OCI-LY7 (cell line): ENCODE data around the gene SLC37A2. TPM values are rescaled to one million over a fixed set of nuclear protein-coding genes. Genes with fewer than 3 reads are reported as not detected.

Experiments
- BruUV-seq: library from RNA; stranded (reverse); fragments of 400-500 nt; replicated peaks from 2 replicates; lab custom pipeline; 2021; lab: Mats Ljungman, UMichigan
- CTCF ChIA-PET: fragments of 300-600 bp; sonication (Branson Sonifier 250); formaldehyde crosslinking; loops from one replicate; lab custom pipeline; 2022; ENCODE audit warnings: antibody characterized with exemption; ENCODE audit not compliant: unreplicated experiment; lab: Charles Lee
- POLR2A ChIA-PET: fragments of 300-600 bp; sonication (Branson Sonifier 250); formaldehyde crosslinking; loops from one replicate; lab custom pipeline; 2022; ENCODE audit warnings: antibody characterized with exemption; lab: Charles Lee
- DNase-seq: peaks from one replicate; pipeline ENCODE4 v3.0.0-alpha.2; 2015; ENCODE audit warnings: low spot score
- H2AFZ ChIP-seq: fragments of 200-600 bp; sonication (generic), shearing (Covaris generic); 2 replicates; pipeline ENCODE4 v1.6.1; 2014; ENCODE audit warnings: mild to moderate bottlenecking, antibody characterized with exemption, low read length, moderate library complexity
- H3K27ac ChIP-seq: fragments of 200-600 bp; sonication (generic); 2 replicates; pipeline ENCODE4 v1.5.1; 2014; ENCODE audit warnings: mixed run types, low read depth, mild to moderate bottlenecking, moderate library complexity, low read length, inconsistent platforms; ENCODE audit not compliant: poor library complexity, severe bottlenecking
- H3K36me3 ChIP-seq: fragments of 200-600 bp; sonication (generic); 2 replicates; pipeline ENCODE4 v1.6.1; 2014; ENCODE audit warnings: mild to moderate bottlenecking, antibody characterized with exemption, low read length, moderate library complexity, mixed read lengths; ENCODE audit not compliant: insufficient read depth
- H3K4me1 ChIP-seq: fragments of 200-600 bp; sonication (generic); 2 replicates; pipeline ENCODE4 v1.5.1; 2014; ENCODE audit warnings: mild to moderate bottlenecking, low read length; ENCODE audit not compliant: insufficient read depth, poor library complexity, severe bottlenecking
- H3K4me2 ChIP-seq: fragments of 200-600 bp; sonication (generic); 2 replicates; pipeline ENCODE4 v1.6.1; 2014; ENCODE audit warnings: mild to moderate bottlenecking, low read length
- H3K4me3 ChIP-seq: fragments of 200-600 bp; sonication (generic); 2 replicates; pipeline ENCODE4 v1.5.1; 2014; ENCODE audit warnings: mild to moderate bottlenecking, low read depth, low read length; ENCODE audit not compliant: poor library complexity, severe bottlenecking
- H3K79me2 ChIP-seq: fragments of 200-600 bp; sonication (generic); 2 replicates; pipeline ENCODE4 v1.6.1; 2016; ENCODE audit warnings: low read depth, mild to moderate bottlenecking, low read length, moderate library complexity, mixed read lengths; ENCODE audit not compliant: insufficient read depth
- H3K9me2 ChIP-seq: fragments of 200-600 bp; sonication (generic); 2 replicates; pipeline ENCODE4 v1.6.1; 2016; ENCODE audit warnings: mild to moderate bottlenecking, low read length, mixed read lengths; ENCODE audit not compliant: insufficient read depth
- H3K9me3 ChIP-seq: fragments of 200-600 bp; sonication (generic); 2 replicates; pipeline ENCODE4 v1.6.1; 2014; ENCODE audit warnings: mild to moderate bottlenecking, mixed run types, low read length, mixed read lengths
- H4K20me1 ChIP-seq: fragments of 200-600 bp; sonication (generic); 2 replicates; pipeline ENCODE4 v1.6.1; 2014; ENCODE audit warnings: mild to moderate bottlenecking, antibody characterized with exemption, low read length, moderate library complexity, mixed read lengths; ENCODE audit not compliant: insufficient read depth
- CTCF ChIP-seq: fragments of 200-600 bp; sonication (generic); conservative IDR thresholded peaks from 2 replicates; pipeline ENCODE4 v1.5.1; 2014; ENCODE audit warnings: mild to moderate bottlenecking, antibody characterized with exemption, low read length, moderate library complexity, mixed read lengths
- EZH2phosphoT487 ChIP-seq: fragments of 200-600 bp; sonication (generic); IDR thresholded peaks from 2 replicates; pipeline ENCODE4 v1.6.1; 2018; ENCODE audit warnings: low read depth, borderline replicate concordance, mild to moderate bottlenecking, mixed run types, antibody characterized with exemption, low read length, moderate library complexity, mixed read lengths
- intact Hi-C: fragments of 100-400 bp; cut with micrococcal nuclease; formaldehyde crosslinking; loops from one replicate; pipeline ENCODE4 v1.10.0; 2022; ENCODE audit not compliant: unreplicated experiment
- total RNA-seq, 2 experiments: library from RNA; depleted of rRNA in 1 of 2; stranded (reverse); fragments of >200 nt in 1 of 2; shearing (Covaris generic) in 1 of 2; gene quantifications; 2 replicates each; pipeline ENCODE4 v1.2.3, GENCODE V29; 2014 to 2022

SLC37A2 gene
- total RNA-seq, 2 experiments from 2014 or later = 0.57 to 0.93 TPM

- BruUV-seq = no TSS peak
- intact Hi-C loops = no loop called here
- H3K9me3 ChIP-seq = no peaks in the 10 kb centered on the region
- no peaks in the 10 kb centered on the region for H3K79me2 ChIP-seq
- ChIA-PET CTCF (interaction anchor here (0.6 to 1.4 kb wide), 2 partner anchors 21 to 41 kb away, joined by 3 to 4 read pairs; partner anchors contain the start of gene SLC37A2), POLR2A (interaction anchor here (1.0 to 1.4 kb wide), 4 partner anchors 11 to 269 kb away, joined by 3 to 9 read pairs (median 4); partner anchors contain the start of gene TMEM218)
- H3K9me2 ChIP-seq = no peaks in the 10 kb centered on the region
- no peaks in the 10 kb centered on the region for H3K36me3 ChIP-seq
- H3K27ac ChIP-seq = no peak overlapping the region
- H3K4me1 ChIP-seq = no peaks in the 10 kb centered on the region
- no peak for DNase-seq
- TF ChIP-seq CTCF = no peak
- TF ChIP-seq EZH2phosphoT487 = no peak
- H2AFZ ChIP-seq = no peak overlapping the region
- H3K4me2 ChIP-seq = no peak overlapping the region
- H3K4me3 ChIP-seq = no peak overlapping the region
- H4K20me1 ChIP-seq = no peaks in the 10 kb centered on the region
Observed at GRCh38 chr11:125083312-125084056, 20.4 kb downstream of the SLC37A2 start.

- no peak overlapping the region for H3K27ac ChIP-seq
- no peaks in the 10 kb centered on the region for H3K79me2 ChIP-seq
- H3K4me2 ChIP-seq = no peak overlapping the region
- ChIA-PET CTCF (interaction anchor here (1.4 kb wide), 1 partner anchor 41 kb away, joined by 4 read pairs; no protein-coding TSS in a partner anchor), POLR2A (interaction anchor here (1.0 kb wide), 1 partner anchor 268 kb away, joined by 3 read pairs; no protein-coding TSS in a partner anchor)
- no peaks in the 10 kb centered on the region for H3K9me3 ChIP-seq
- no peaks in the 10 kb centered on the region for H3K36me3 ChIP-seq
- intact Hi-C loops = no loop called here
- no peaks in the 10 kb centered on the region for H4K20me1 ChIP-seq
- H3K9me2 ChIP-seq = no peaks in the 10 kb centered on the region
- no TSS peak for BruUV-seq
- H3K4me1 ChIP-seq = no peaks in the 10 kb centered on the region
- no peak for DNase-seq
- no peak for TF ChIP-seq CTCF
- TF ChIP-seq EZH2phosphoT487 = no peak
- no peak overlapping the region for H3K4me3 ChIP-seq
- H2AFZ ChIP-seq = no peak overlapping the region
Observed at GRCh38 chr11:125084057-125084416, 20.9 kb downstream of the SLC37A2 start.

- POLR2A ChIA-PET = no interaction called here
- H3K36me3 ChIP-seq = no peaks in the 10 kb centered on the region
- DNase-seq = no peak
Observed at GRCh38 chr11:125084761-125085231, 21.7 kb downstream of the SLC37A2 start.

More at GRCh38 chr11:125084761-125085231, 21.7 kb downstream of the SLC37A2 start:
- no TSS peak for BruUV-seq
- no peaks in the 10 kb centered on the region for H3K9me3 ChIP-seq
- no peaks in the 10 kb centered on the region for H3K4me1 ChIP-seq
- no peaks in the 10 kb centered on the region for H4K20me1 ChIP-seq
- no peak overlapping the region for H3K27ac ChIP-seq
- no peak overlapping the region for H3K4me3 ChIP-seq
- H2AFZ ChIP-seq = no peak overlapping the region
- TF ChIP-seq EZH2phosphoT487 (no peak), CTCF (no peak)
- CTCF ChIA-PET = no interaction called here
- H3K9me2 ChIP-seq = no peaks in the 10 kb centered on the region
- no peaks in the 10 kb centered on the region for H3K79me2 ChIP-seq
- no peak overlapping the region for H3K4me2 ChIP-seq
- intact Hi-C loops = no loop called here
